Measurements from ENCODE around the gene MEX3C. TPM values are rescaled to one million over a fixed set of nuclear protein-coding genes. Genes with fewer than 3 reads are reported as not detected.

Gene MEX3C
- total RNA-seq, 1 donor from 2014 or later = 40.0 TPM

DNA sequence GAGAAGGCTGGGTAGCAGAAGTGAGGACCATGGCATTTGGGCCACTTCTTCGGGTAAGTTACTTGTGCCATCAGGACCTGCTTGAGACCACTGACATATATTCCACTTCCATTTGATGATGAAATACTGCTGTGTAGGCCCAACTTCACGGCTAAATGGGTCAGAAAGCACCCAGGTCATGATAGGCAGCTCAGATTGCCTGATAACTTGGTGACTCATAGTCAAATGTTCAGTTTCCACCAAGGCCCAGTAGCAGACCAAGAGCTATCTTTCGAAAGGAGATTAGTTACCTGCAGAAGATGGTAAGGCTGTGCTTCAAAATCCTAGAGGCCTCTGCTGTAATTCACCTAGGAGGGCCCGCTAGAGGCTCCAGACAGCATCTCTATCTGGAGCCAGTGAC lies 31.8 kb upstream of the MEX3C start:
- no peak overlapping the region for H3K4me3 ChIP-seq (ENCODE audit: low read depth, low read length)
- TF ChIP-seq, protein P1, sequence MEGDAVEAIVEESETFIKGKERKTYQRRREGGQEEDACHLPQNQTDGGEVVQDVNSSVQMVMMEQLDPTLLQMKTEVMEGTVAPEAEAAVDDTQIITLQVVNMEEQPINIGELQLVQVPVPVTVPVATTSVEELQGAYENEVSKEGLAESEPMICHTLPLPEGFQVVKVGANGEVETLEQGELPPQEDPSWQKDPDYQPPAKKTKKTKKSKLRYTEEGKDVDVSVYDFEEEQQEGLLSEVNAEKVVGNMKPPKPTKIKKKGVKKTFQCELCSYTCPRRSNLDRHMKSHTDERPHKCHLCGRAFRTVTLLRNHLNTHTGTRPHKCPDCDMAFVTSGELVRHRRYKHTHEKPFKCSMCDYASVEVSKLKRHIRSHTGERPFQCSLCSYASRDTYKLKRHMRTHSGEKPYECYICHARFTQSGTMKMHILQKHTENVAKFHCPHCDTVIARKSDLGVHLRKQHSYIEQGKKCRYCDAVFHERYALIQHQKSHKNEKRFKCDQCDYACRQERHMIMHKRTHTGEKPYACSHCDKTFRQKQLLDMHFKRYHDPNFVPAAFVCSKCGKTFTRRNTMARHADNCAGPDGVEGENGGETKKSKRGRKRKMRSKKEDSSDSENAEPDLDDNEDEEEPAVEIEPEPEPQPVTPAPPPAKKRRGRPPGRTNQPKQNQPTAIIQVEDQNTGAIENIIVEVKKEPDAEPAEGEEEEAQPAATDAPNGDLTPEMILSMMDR (IDR thresholded peaks at IDR 0.05; ENCODE audit: insufficient read depth, low read length, severe bottlenecking) = no peak
- no peaks in the 10 kb centered on the region for H3K36me3 ChIP-seq (ENCODE audit: control insufficient read depth, insufficient read depth, low read length)
- peaks cover 1% of the 10 kb centered on the region for H3K27me3 ChIP-seq (ENCODE audit: control insufficient read depth, insufficient read depth, low read length)
- no peak for FAIRE-seq
- peak; percentile 8 for DNase-seq (ENCODE audit: low read depth)

DNA sequence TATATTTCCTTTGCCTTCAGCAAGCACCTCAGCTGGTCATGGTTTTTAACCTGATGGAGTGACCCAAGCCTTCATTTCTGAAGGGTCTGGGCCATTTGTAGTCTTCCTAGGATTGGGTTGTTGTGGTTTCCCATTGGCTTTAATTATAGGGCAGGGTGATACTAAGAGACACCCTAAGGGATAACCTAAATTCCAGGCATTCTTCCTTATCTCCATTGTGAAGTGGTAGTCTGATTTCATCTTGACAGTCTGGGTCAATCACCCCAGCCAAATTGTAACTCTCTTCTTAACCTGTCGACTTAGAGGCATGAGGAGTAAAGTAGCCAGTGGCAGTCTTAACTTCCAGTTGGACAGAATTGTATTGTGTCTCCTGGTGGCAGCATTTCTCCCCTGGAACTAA lies 30.2 kb upstream of the MEX3C start:
- H3K4me3 ChIP-seq (ENCODE audit: low read depth, low read length) = no peak overlapping the region

DNA sequence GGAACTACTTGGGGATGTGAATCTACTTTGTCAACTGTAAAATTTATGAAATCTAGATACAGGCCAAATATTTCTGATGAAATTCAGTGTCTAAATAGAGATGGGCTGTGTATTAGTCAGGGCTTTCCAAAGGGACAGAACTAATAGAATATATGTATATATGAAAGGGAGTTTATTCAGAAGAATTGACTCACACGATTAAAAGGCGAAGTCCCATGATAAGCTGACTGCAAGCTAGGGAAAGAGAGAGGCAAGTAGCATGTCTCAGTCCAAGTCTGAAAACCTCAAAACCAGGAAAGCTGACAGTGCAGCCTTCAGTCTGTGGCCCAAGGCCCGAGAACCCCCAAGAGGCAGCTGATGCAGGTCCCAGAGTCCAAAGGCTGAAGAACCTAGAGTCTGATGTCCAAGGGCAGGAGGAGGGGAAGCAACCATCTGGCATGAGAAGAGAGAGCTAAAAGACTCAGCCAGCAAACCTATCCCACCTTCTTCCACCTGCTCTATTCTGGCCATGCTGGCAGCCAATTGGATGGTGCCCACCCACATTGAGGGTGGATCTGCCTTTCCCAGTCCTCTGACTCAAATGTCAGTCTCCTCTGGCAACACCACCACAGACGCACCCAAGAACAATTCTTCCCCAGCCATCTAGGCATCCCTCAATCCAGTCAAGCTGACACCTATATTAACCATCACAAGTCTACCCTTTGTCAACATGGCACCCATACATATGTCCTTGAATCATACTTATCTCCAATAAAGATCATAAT lies 29.3 kb upstream of the MEX3C start:
- TF ChIP-seq, protein P1 (IDR thresholded peaks at IDR 0.05; ENCODE audit: insufficient read depth, low read length, severe bottlenecking) = no peak
- Histone ChIP-seq H3K36me3 (ENCODE audit: control insufficient read depth, insufficient read depth, low read length) (no peaks in the 10 kb centered on the region), H3K27me3 (ENCODE audit: control insufficient read depth, insufficient read depth, low read length) (peaks cover 1% of the 10 kb centered on the region), H3K4me3 (ENCODE audit: low read depth, low read length) (no peak overlapping the region)
- FAIRE-seq (no peak), DNase-seq (ENCODE audit: low read depth) (no peak)

More for the DNA sequence above, 30.2 kb upstream of the MEX3C start:
- TF ChIP-seq, protein P1 (IDR thresholded peaks at IDR 0.05; ENCODE audit: insufficient read depth, low read length, severe bottlenecking) = no peak
- no peaks in the 10 kb centered on the region for H3K36me3 ChIP-seq (ENCODE audit: control insufficient read depth, insufficient read depth, low read length)
- DNase-seq (ENCODE audit: low read depth) (no peak), FAIRE-seq (peak; percentile 36)
- H3K27me3 ChIP-seq (ENCODE audit: control insufficient read depth, insufficient read depth, low read length) = peaks cover 1% of the 10 kb centered on the region

GRCh38 chr18:51226068-51226467 lies 28.6 kb upstream of the MEX3C start:
- DNase-seq (ENCODE audit: low read depth) (peak; percentile 23), FAIRE-seq (no peak)
- no peaks in the 10 kb centered on the region for H3K36me3 ChIP-seq (ENCODE audit: control insufficient read depth, insufficient read depth, low read length)
- no peaks in the 10 kb centered on the region for H3K27me3 ChIP-seq (ENCODE audit: control insufficient read depth, insufficient read depth, low read length)
- H3K4me3 ChIP-seq (ENCODE audit: low read depth, low read length) = no peak overlapping the region
- TF ChIP-seq, protein P1 (IDR thresholded peaks at IDR 0.05; ENCODE audit: insufficient read depth, low read length, severe bottlenecking) = no peak

GRCh38 chr18:51212606-51213005 lies 15.1 kb upstream of the MEX3C start:
- DNase-seq (ENCODE audit: low read depth) = no peak
- TF ChIP-seq, protein P1 (IDR thresholded peaks at IDR 0.05; ENCODE audit: insufficient read depth, low read length, severe bottlenecking) = no peak
- Histone ChIP-seq H3K4me3 (ENCODE audit: low read depth, low read length) (no peak overlapping the region), H3K36me3 (ENCODE audit: control insufficient read depth, insufficient read depth, low read length) (no peaks in the 10 kb centered on the region), H3K27me3 (ENCODE audit: control insufficient read depth, insufficient read depth, low read length) (no peaks in the 10 kb centered on the region)
- no peak for FAIRE-seq

DNA sequence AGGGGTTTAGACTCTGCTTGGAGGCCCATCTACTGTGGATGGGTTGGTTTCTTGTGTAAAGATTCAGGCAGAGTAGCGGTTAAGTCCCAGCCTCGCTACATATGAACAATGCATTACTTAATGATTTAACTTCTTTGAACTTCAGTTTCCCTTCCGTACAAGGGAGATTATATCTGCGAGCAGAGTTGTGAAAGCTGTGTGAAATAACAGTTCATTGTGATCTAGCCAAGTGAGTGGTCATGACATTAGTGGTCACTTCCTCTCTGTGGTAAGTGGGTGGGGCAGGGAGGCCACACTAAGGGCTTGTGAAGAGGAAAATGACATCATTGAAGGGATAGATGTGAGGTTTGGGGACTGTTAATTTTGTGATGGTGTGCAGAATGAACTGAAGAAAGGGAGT lies 14.1 kb upstream of the MEX3C start:
- DNase-seq (ENCODE audit: low read depth) = peak; percentile 44
- H3K27me3 ChIP-seq (ENCODE audit: control insufficient read depth, insufficient read depth, low read length) = no peaks in the 10 kb centered on the region
- FAIRE-seq = peak; percentile 89
- no peak overlapping the region for H3K4me3 ChIP-seq (ENCODE audit: low read depth, low read length)
- no peaks in the 10 kb centered on the region for H3K36me3 ChIP-seq (ENCODE audit: control insufficient read depth, insufficient read depth, low read length)
- TF ChIP-seq, protein P1 (IDR thresholded peaks at IDR 0.05; ENCODE audit: insufficient read depth, low read length, severe bottlenecking) = no peak
